ENCODE data around the gene CACNA2D3.

The CACNA2D3 gene

DNA sequence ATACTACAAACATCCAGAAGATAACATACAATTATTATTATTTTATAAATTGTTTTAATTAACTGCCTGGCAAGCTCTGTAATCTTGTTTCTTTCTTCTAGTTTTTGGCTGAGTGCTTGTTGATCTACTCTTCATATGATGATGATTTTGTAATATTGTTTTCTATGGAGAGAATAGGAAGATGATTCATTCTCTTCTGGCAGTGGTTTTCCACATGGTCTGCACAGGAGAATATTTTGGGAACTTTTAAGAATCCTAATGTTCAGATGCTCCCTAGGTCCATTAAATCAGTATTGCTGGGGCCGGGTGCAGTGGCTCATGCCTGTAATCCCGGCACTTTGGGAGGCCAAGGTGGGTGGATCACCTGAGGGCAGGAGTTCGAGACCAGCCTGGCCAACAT is 37.6 kb downstream of the CACNA2D3 start:
- H3K9ac ChIP-seq (ENCODE audit: low read depth, low read length) = no peak overlapping the region
- H3K4me1 ChIP-seq (ENCODE audit: control insufficient read depth, insufficient read depth, low read length) = no peaks in the 10 kb centered on the region
- no peak overlapping the region for H3K4me3 ChIP-seq (ENCODE audit: low read depth, low read length)
- H3K36me3 ChIP-seq (ENCODE audit: control insufficient read depth, insufficient read depth, low read length) = no peaks in the 10 kb centered on the region
- H3K27me3 ChIP-seq (ENCODE audit: control insufficient read depth, insufficient read depth, low read length) = no peaks in the 10 kb centered on the region
- no peaks in the 10 kb centered on the region for H3K9me3 ChIP-seq (ENCODE audit: control insufficient read depth, insufficient read depth, low read length)

DNA sequence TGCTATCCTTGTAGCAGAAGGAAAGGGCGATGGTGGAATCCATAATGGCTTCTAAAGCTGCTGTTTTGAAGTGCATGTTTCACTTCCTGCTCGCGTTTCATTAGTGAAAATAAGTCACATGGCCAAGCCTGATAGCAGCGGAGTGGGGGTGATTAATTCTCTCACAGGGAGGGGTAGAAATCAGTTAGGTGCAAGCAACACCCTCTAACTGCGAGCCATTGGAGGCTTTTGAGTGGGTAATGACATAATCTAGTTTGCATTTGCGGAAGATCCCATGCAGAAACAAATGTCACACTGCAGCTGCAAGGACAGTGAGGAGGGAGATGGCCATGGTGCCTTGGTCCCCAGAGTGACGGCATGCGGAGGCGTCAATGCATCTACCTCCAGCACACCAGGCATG is 41.1 kb downstream of the CACNA2D3 start:
- Histone ChIP-seq H3K9me3 (ENCODE audit: control insufficient read depth, insufficient read depth, low read length) (no peaks in the 10 kb centered on the region), H3K9ac (ENCODE audit: low read depth, low read length) (no peak overlapping the region), H3K4me3 (ENCODE audit: low read depth, low read length) (no peak overlapping the region), H3K36me3 (ENCODE audit: control insufficient read depth, insufficient read depth, low read length) (no peaks in the 10 kb centered on the region), H3K4me1 (ENCODE audit: control insufficient read depth, insufficient read depth, low read length) (peaks cover 5% of the 10 kb centered on the region), H3K27me3 (ENCODE audit: control insufficient read depth, insufficient read depth, low read length) (no peaks in the 10 kb centered on the region)

DNA sequence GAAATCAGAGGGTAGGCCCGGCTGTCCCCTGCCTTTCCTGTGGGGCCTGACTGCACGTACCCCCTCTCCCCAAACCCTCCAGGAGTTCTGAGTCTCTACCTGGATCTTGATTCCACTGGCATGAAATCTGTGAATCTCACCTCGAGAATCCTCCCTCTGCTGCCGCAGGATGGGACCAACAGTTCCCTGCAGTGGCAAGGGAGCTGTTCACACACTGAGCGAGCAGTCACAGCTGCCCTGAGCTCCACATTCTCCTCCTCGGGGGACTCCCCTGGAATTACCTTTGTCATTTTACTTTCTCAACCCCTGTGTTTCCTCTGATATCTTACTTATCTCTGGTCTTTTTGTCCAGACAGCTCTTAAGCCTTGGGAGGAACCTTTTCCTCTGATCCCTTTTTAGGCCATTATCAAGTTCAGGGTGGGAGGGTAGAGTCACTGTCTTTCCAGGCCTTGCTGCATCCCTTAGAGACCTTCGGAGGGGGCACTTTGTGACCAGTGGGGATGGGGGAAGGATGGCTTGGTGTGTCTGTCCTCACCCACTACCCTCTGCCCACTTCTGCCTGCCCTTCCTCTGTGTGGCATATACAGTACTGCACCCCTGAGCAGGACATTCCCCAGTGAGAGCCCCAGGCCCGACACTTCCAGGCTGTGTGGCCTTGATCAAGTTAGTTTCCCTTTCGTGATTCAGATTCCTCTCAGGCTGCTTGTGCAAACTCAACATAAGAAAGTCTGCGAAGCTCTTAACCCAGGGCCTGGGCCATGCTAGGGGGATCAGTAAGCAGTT is 42.0 kb downstream of the CACNA2D3 start:
- Histone ChIP-seq H3K4me3 (ENCODE audit: low read depth, low read length) (no peak overlapping the region), H3K9me3 (ENCODE audit: control insufficient read depth, insufficient read depth, low read length) (no peaks in the 10 kb centered on the region), H3K9ac (ENCODE audit: low read depth, low read length) (no peak overlapping the region), H3K4me1 (ENCODE audit: control insufficient read depth, insufficient read depth, low read length) (peaks cover 5% of the 10 kb centered on the region), H3K27me3 (ENCODE audit: control insufficient read depth, insufficient read depth, low read length) (no peaks in the 10 kb centered on the region), H3K36me3 (ENCODE audit: control insufficient read depth, insufficient read depth, low read length) (no peaks in the 10 kb centered on the region)

DNA sequence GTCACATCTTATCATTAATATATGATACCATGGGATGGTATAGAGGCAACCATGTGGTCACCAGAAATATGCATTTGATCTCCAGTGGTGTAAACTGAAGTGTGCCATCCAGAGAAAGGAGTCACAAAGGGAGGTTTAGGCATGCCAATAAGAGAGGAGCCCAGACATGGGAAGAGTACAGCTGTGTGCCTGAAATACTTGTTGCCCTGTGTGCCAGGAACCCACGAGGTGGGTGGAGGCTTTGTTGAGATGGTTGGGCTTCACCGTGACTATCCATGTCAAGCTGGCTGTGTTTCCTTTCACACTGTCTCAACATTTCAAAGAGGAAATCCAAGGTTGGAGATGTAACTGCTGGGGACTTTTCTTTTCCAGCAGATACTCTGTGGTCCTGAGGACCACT is 43.5 kb downstream of the CACNA2D3 start:
- H3K9me3 ChIP-seq (ENCODE audit: control insufficient read depth, insufficient read depth, low read length) = no peaks in the 10 kb centered on the region
- H3K9ac ChIP-seq (ENCODE audit: low read depth, low read length) = no peak overlapping the region
- H3K4me1 ChIP-seq (ENCODE audit: control insufficient read depth, insufficient read depth, low read length) = peaks cover 5% of the 10 kb centered on the region
- H3K27me3 ChIP-seq (ENCODE audit: control insufficient read depth, insufficient read depth, low read length) = no peaks in the 10 kb centered on the region
- H3K36me3 ChIP-seq (ENCODE audit: control insufficient read depth, insufficient read depth, low read length) = no peaks in the 10 kb centered on the region
- no peak overlapping the region for H3K4me3 ChIP-seq (ENCODE audit: low read depth, low read length)

DNA sequence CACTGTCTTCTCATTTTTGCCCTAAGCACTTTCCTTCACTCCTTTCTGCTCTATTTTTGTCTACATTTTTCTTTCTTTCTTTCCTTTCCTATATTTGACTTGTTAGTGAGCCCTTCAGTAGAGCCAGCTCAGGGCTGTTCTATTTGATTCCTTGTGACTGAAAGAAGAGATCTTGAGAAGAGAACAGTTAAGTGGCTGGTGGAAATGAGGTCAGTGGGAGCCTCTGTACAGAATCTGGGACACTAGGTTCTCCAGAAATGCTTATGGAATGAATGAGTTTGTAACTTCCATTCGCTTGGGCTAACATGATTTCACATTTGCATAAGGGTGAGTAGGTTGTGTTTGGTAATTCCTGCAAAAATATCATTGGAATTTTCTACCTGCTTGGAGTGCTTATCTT is 45.6 kb downstream of the CACNA2D3 start:
- Histone ChIP-seq H3K27me3 (ENCODE audit: control insufficient read depth, insufficient read depth, low read length) (no peaks in the 10 kb centered on the region), H3K9ac (ENCODE audit: low read depth, low read length) (no peak overlapping the region), H3K4me3 (ENCODE audit: low read depth, low read length) (no peak overlapping the region), H3K9me3 (ENCODE audit: control insufficient read depth, insufficient read depth, low read length) (no peaks in the 10 kb centered on the region), H3K4me1 (ENCODE audit: control insufficient read depth, insufficient read depth, low read length) (peaks cover 5% of the 10 kb centered on the region), H3K36me3 (ENCODE audit: control insufficient read depth, insufficient read depth, low read length) (no peaks in the 10 kb centered on the region)

DNA sequence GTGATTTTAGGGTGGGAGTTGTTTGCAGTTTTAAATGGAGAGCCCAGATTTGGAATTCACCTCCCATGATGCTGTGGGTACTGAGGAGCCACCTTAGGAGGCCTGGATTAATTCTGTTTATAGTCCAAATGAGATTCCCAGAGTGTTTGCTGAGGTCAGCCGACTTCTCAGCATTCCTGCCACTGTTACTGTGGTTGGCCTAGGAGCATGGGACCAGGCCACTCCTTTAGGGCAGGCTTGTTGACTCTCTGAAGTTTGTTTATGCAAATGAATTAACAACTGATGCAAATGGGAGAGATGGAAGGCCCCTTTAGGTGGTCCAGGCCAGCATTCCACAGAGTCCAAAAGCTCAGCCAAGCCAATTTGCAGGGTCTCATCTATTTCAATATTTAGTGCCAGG is 46.1 kb downstream of the CACNA2D3 start:
- Histone ChIP-seq H3K27me3 (ENCODE audit: control insufficient read depth, insufficient read depth, low read length) (no peaks in the 10 kb centered on the region), H3K4me1 (ENCODE audit: control insufficient read depth, insufficient read depth, low read length) (peaks cover 5% of the 10 kb centered on the region), H3K36me3 (ENCODE audit: control insufficient read depth, insufficient read depth, low read length) (no peaks in the 10 kb centered on the region), H3K9ac (ENCODE audit: low read depth, low read length) (no peak overlapping the region), H3K4me3 (ENCODE audit: low read depth, low read length) (no peak overlapping the region), H3K9me3 (ENCODE audit: control insufficient read depth, insufficient read depth, low read length) (no peaks in the 10 kb centered on the region)

DNA sequence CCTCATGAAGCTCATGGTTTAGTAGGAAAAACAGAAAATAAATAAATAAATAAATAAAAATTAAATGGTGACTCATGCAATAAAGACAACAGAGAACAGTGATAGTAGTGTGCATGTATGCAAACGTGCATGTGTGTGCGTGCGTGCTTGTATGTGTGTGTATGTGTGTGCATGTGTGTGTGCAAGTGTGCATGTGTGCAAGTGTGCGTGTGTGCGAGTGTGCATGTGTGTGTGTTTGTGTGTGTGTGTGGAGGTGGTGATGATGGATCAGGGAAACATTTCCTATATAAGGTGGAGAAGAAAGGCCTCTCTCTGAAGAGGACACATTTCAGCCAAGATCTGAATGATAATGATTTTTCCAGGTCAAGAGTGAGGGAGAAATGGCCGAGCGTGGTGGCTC is 47.2 kb downstream of the CACNA2D3 start:
- Histone ChIP-seq H3K9me3 (ENCODE audit: control insufficient read depth, insufficient read depth, low read length) (no peaks in the 10 kb centered on the region), H3K27me3 (ENCODE audit: control insufficient read depth, insufficient read depth, low read length) (no peaks in the 10 kb centered on the region), H3K4me3 (ENCODE audit: low read depth, low read length) (no peak overlapping the region), H3K36me3 (ENCODE audit: control insufficient read depth, insufficient read depth, low read length) (no peaks in the 10 kb centered on the region), H3K4me1 (ENCODE audit: control insufficient read depth, insufficient read depth, low read length) (peaks cover 5% of the 10 kb centered on the region), H3K9ac (ENCODE audit: low read depth, low read length) (no peak overlapping the region)

DNA sequence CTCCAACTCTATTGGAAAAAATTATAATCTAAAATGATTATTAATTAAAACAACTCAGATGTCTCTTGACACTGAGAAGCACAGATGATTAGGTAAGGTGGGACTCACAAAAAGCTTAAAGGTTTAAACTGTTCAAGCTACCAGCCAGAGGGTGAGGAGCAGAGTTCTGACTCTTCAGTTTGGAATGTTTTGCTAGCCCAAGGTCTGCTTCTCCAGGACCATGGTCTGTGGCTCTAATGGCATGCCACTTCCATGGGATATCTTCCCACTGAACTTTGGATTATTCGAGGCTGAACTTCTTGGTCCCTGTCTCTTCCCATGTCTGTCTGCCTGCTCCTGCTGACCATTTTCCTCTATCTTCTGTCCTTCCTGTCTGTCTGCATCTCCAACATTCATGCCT is 49.2 kb downstream of the CACNA2D3 start:
- peaks cover 5% of the 10 kb centered on the region for H3K4me1 ChIP-seq (ENCODE audit: control insufficient read depth, insufficient read depth, low read length)
- H3K27me3 ChIP-seq (ENCODE audit: control insufficient read depth, insufficient read depth, low read length) = no peaks in the 10 kb centered on the region
- no peak overlapping the region for H3K9ac ChIP-seq (ENCODE audit: low read depth, low read length)
- H3K36me3 ChIP-seq (ENCODE audit: control insufficient read depth, insufficient read depth, low read length) = no peaks in the 10 kb centered on the region
- no peak overlapping the region for H3K4me3 ChIP-seq (ENCODE audit: low read depth, low read length)
- no peaks in the 10 kb centered on the region for H3K9me3 ChIP-seq (ENCODE audit: control insufficient read depth, insufficient read depth, low read length)

DNA sequence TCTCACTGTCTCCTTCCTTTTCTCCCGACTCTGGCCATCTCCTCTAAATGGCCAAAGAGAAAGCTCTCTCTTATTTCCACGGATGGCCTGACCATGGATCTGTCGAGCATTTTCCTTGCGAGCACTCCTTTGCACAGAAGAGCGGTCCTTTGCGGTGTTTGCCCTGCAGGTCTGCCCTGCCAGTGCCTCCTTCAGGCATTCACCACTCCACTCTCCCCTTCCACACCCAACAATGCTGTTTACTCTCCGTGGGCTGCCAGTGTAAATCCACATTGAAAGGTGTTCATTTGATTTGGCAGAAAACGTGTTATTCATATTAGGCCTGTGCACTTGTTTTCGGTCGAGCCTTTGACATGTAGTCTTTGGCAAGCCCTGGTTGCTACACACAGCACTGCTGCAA is 49.6 kb downstream of the CACNA2D3 start:
- H3K4me1 ChIP-seq (ENCODE audit: control insufficient read depth, insufficient read depth, low read length) = peaks cover 5% of the 10 kb centered on the region
- H3K9ac ChIP-seq (ENCODE audit: low read depth, low read length) = no peak overlapping the region
- no peaks in the 10 kb centered on the region for H3K36me3 ChIP-seq (ENCODE audit: control insufficient read depth, insufficient read depth, low read length)
- no peaks in the 10 kb centered on the region for H3K9me3 ChIP-seq (ENCODE audit: control insufficient read depth, insufficient read depth, low read length)
- no peak overlapping the region for H3K4me3 ChIP-seq (ENCODE audit: low read depth, low read length)
- H3K27me3 ChIP-seq (ENCODE audit: control insufficient read depth, insufficient read depth, low read length) = no peaks in the 10 kb centered on the region

DNA sequence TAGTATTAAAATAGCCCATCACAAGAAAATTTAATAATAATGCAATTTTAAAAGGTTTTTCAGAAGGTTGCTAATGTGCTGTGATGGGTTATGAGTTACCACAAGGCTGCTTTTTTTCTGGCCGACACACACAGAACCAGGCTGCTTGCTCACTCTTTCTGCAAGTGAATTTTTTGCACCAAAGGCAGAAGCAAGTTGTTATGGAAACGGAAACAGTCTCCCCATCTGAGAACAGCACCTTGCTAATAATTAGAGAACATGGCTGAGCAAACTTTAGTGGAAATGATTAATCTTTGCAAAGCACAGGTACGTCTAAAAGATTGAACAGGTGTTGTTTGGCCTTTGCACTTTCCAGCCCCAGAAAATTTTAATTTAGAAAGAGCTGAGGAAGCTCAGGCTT is 51.0 kb downstream of the CACNA2D3 start:
- Histone ChIP-seq H3K4me1 (ENCODE audit: control insufficient read depth, insufficient read depth, low read length) (no peaks in the 10 kb centered on the region), H3K9me3 (ENCODE audit: control insufficient read depth, insufficient read depth, low read length) (no peaks in the 10 kb centered on the region), H3K27me3 (ENCODE audit: control insufficient read depth, insufficient read depth, low read length) (no peaks in the 10 kb centered on the region), H3K4me3 (ENCODE audit: low read depth, low read length) (no peak overlapping the region), H3K36me3 (ENCODE audit: control insufficient read depth, insufficient read depth, low read length) (no peaks in the 10 kb centered on the region), H3K9ac (ENCODE audit: low read depth, low read length) (no peak overlapping the region)

DNA sequence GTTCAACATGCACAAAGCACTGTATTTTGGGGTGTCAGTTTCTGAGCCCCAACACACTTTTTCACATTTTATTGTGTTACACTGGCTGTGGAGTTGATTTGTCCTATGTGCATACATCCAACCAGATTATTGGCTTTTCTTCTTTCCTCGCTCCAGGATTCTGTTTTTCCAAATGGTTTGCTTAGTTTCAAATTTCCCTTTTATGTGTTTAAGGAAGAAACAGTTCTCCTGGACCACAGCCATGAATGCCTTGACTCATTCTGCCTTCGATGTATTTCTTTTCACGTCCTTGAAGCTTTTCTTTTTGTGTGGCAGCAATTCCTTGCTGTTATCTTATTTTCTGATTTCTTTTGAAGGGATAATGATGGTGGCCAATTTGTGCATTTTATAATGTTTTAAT is 53.8 kb downstream of the CACNA2D3 start:
- Histone ChIP-seq H3K4me1 (ENCODE audit: control insufficient read depth, insufficient read depth, low read length) (no peaks in the 10 kb centered on the region), H3K27me3 (ENCODE audit: control insufficient read depth, insufficient read depth, low read length) (no peaks in the 10 kb centered on the region), H3K9ac (ENCODE audit: low read depth, low read length) (no peak overlapping the region), H3K36me3 (ENCODE audit: control insufficient read depth, insufficient read depth, low read length) (no peaks in the 10 kb centered on the region), H3K9me3 (ENCODE audit: control insufficient read depth, insufficient read depth, low read length) (no peaks in the 10 kb centered on the region), H3K4me3 (ENCODE audit: low read depth, low read length) (no peak overlapping the region)

DNA sequence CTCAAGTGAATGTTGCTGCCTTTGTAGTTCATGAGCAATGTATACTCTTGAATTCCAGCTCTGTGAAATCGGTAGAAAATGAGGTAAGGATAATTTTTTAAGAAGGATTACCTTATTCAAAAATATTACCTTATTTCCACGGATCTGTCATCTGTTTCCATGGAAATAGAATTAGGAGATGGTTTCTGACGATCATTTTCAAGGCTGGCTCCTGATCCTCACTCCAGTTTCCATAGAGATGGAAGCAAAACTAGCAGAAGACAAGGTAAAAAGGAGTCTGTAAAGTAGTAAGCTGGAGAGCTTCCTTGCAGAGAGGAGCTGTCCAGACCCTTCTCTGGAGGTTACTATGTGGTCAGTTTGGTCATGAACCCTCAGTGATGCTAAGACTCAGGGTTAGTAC is 55.5 kb downstream of the CACNA2D3 start:
- H3K4me1 ChIP-seq (ENCODE audit: control insufficient read depth, insufficient read depth, low read length) = no peaks in the 10 kb centered on the region
- H3K9me3 ChIP-seq (ENCODE audit: control insufficient read depth, insufficient read depth, low read length) = no peaks in the 10 kb centered on the region
- no peak overlapping the region for H3K9ac ChIP-seq (ENCODE audit: low read depth, low read length)
- no peak overlapping the region for H3K4me3 ChIP-seq (ENCODE audit: low read depth, low read length)
- no peaks in the 10 kb centered on the region for H3K36me3 ChIP-seq (ENCODE audit: control insufficient read depth, insufficient read depth, low read length)
- no peaks in the 10 kb centered on the region for H3K27me3 ChIP-seq (ENCODE audit: control insufficient read depth, insufficient read depth, low read length)

All from iPS-15b (cell line).